CMK (cell line): ENCODE measurements around the gene GADL1.

Experiments
- DNase-seq: peaks from one replicate; pipeline ENCODE4 v3.0.0-alpha.2; 2010; ENCODE audit warnings: low read depth

The GADL1 gene

GRCh38 chr3:30756218-30756617, 138.2 kb downstream of the GADL1 start:
- DNase-seq: no peak

- no peak for DNase-seq
These were observed 140.0 kb downstream of the GADL1 start for GRCh38 chr3:30754426-30754825.

GRCh38 chr3:30753766-30754165, 140.7 kb downstream of the GADL1 start:
- DNase-seq: no peak

- DNase-seq: no peak
These were observed 141.5 kb downstream of the GADL1 start for GRCh38 chr3:30752970-30753369.

GRCh38 chr3:30752491-30752890, 142.0 kb downstream of the GADL1 start:
- DNase-seq: no peak

GRCh38 chr3:30751610-30752299, 142.7 kb downstream of the GADL1 start:
- DNase-seq: no peak

- DNase-seq: no peak
These were observed 143.5 kb downstream of the GADL1 start for GRCh38 chr3:30750967-30751366.

GRCh38 chr3:30749230-30749629, 145.2 kb downstream of the GADL1 start:
- DNase-seq: no peak

GRCh38 chr3:30747771-30748281, 146.6 kb downstream of the GADL1 start:
- DNase-seq: peak; percentile 46

- no peak for DNase-seq
These were observed 150.7 kb downstream of the GADL1 start for GRCh38 chr3:30743641-30744317.

- DNase-seq: no peak
These were observed 151.5 kb downstream of the GADL1 start for GRCh38 chr3:30742796-30743619.

- no peak for DNase-seq
These were observed 152.6 kb downstream of the GADL1 start for GRCh38 chr3:30741889-30742288.

GRCh38 chr3:30738605-30739004, 155.9 kb downstream of the GADL1 start:
- DNase-seq: no peak

GRCh38 chr3:30737743-30738499, 156.5 kb downstream of the GADL1 start:
- DNase-seq: no peak

- no peak for DNase-seq
These were observed 160.8 kb downstream of the GADL1 start for GRCh38 chr3:30733696-30734095.

- no peak for DNase-seq
These were observed 161.3 kb downstream of the GADL1 start for GRCh38 chr3:30733209-30733608.

GRCh38 chr3:30730967-30731366, 163.5 kb downstream of the GADL1 start:
- no peak for DNase-seq

GRCh38 chr3:30729936-30730335, 164.5 kb downstream of the GADL1 start:
- no peak for DNase-seq

- no peak for DNase-seq
These were observed 164.9 kb downstream of the GADL1 start for GRCh38 chr3:30729512-30729911.

- no peak for DNase-seq
These were observed 166.3 kb downstream of the GADL1 start for GRCh38 chr3:30728143-30728542.

GRCh38 chr3:30724863-30725262, 169.6 kb downstream of the GADL1 start:
- no peak for DNase-seq

GRCh38 chr3:30723211-30723610, 171.2 kb downstream of the GADL1 start:
- no peak for DNase-seq
